Measurements from ENCODE around the gene CHML. TPM values are rescaled to one million over a fixed set of nuclear protein-coding genes. Genes with fewer than 3 reads are reported as not detected.

CHML gene
- total and polyA plus RNA-seq, 2 of the 8 experiments (the other 6 are each of a cell fraction or from before 2014, with no cell fraction given), result 11.5 to 82.4 TPM

- no peak for TF ChIP-seq ATF2 (IDR thresholded peaks at IDR 0.05; ENCODE audit: low read length)
These were observed 18.1 kb upstream of the CHML start (continued) for GRCh38 chr1:241658081-241658793.

Measured in H1 (cell line).